GM12878 (cell line): ENCODE data around the gene FGF10. TPM values are rescaled to one million over a fixed set of nuclear protein-coding genes. Genes with fewer than 3 reads are reported as not detected.

ENCODE experiments used
- ATAC-seq: fragments of 200-7000 bp; cut with Tn5 transposase; 3 replicates; pipeline ENCODE4 v1.9.1; 2020; ENCODE audit warnings: mild to moderate bottlenecking, moderate library complexity
- BruUV-seq: library from RNA; stranded (reverse); fragments of 400-500 nt; replicated peaks from 2 replicates; lab custom pipeline; 2021; lab: Mats Ljungman, UMichigan
- CTCF ChIA-PET: fragments of 300-600 bp; sonication (Branson Sonifier 250); formaldehyde crosslinking; extraction: SDS; loops from one replicate; lab custom pipeline; 2021; ENCODE audit warnings: inconsistent platforms; lab: Yijun Ruan, JAX
- POLR2A ChIA-PET: fragments of 350-600 bp; formaldehyde crosslinking; extraction: SDS; loops from one replicate; lab custom pipeline; 2021; ENCODE audit warnings: inconsistent platforms; lab: Charles Lee
- RAD21 ChIA-PET: fragments of 300-600 bp; sonication (Branson Sonifier 250); formaldehyde crosslinking; loops from one replicate; lab custom pipeline; 2023; ENCODE audit warnings: antibody characterized with exemption; ENCODE audit not compliant: unreplicated experiment; lab: Charles Lee
- SMC1A ChIA-PET: fragments of 300-600 bp; sonication (Branson Sonifier 250); formaldehyde crosslinking; loops from one replicate; lab custom pipeline; 2023; ENCODE audit not compliant: unreplicated experiment, uncharacterized antibody; lab: Charles Lee
- DNase-seq: peaks from one replicate; pipeline ENCODE4 v3.0.0-alpha.2; 2011; ENCODE audit warnings: low read depth, low spot score
- FAIRE-seq: peaks from 3 replicates; lab custom pipeline; 2011; peaks lifted over from hg19 to GRCh38; lab: Jason Lieb, UNC
- H2AFZ ChIP-seq: 2 replicates; pipeline ENCODE4 v1.6.0; 2011; ENCODE audit warnings: low read depth, low read length, control low read depth; ENCODE audit not compliant: control insufficient read depth
- H3K27ac ChIP-seq: 2 replicates; pipeline ENCODE4 v1.5.1; 2011; ENCODE audit warnings: control low read depth; ENCODE audit not compliant: control insufficient read depth, insufficient read depth
- H3K27me3 ChIP-seq, 2 experiments: replicated peaks in 1 of 2; 2 replicates each; pipeline versions ENCODE4 v1.6.0 to v1.6.1; 2011; ENCODE audit warnings: low read length in 1 of 2; ENCODE audit not compliant: control insufficient read depth in 2 of 2, insufficient read depth in 2 of 2
- H3K36me3 ChIP-seq, 2 experiments: 2 replicates each; pipeline ENCODE4 v1.5.1; 2011; ENCODE audit warnings: low read length in 1 of 2; ENCODE audit not compliant: control insufficient read depth in 2 of 2, insufficient read depth in 2 of 2
- H3K4me1 ChIP-seq: 2 replicates; pipeline ENCODE4 v1.6.1; 2011; ENCODE audit warnings: mild to moderate bottlenecking, low read length, moderate library complexity, mixed read lengths; ENCODE audit not compliant: control insufficient read depth, insufficient read depth
- H3K4me2 ChIP-seq: 2 replicates; pipeline ENCODE4 v1.6.0; 2011; ENCODE audit warnings: control low read depth; ENCODE audit not compliant: control insufficient read depth, insufficient read depth
- H3K4me3 ChIP-seq: fragments of 200-600 bp; sonication (generic); 2 replicates; pipeline ENCODE4 v1.5.1; 2016
- H3K79me2 ChIP-seq: 2 replicates; pipeline ENCODE4 v1.6.0; 2011; ENCODE audit warnings: low read length; ENCODE audit not compliant: control insufficient read depth, insufficient read depth
- H3K9ac ChIP-seq: 2 replicates; pipeline ENCODE4 v1.8.0; 2011; ENCODE audit warnings: low read length, control low read depth, mixed read lengths; ENCODE audit not compliant: control insufficient read depth, insufficient read depth
- H3K9me3 ChIP-seq: replicated peaks from 3 replicates; pipeline ENCODE4 v1.5.1; 2011; ENCODE audit warnings: mild to moderate bottlenecking, low read length; ENCODE audit not compliant: control insufficient read depth, insufficient read depth
- H4K20me1 ChIP-seq: 2 replicates; pipeline ENCODE4 v1.6.0; 2011; ENCODE audit not compliant: control insufficient read depth, insufficient read depth
- CBX5 ChIP-seq: sonication (generic); IDR thresholded peaks from 2 replicates; pipeline ENCODE4 v1.6.1; 2016; ENCODE audit warnings: low read depth, moderate library complexity, mild to moderate bottlenecking, inconsistent platforms
- GABPA ChIP-seq: IDR thresholded peaks from 2 replicates; pipeline ENCODE4 v1.6.1; 2014; ENCODE audit warnings: antibody characterized with exemption, low read depth, mild to moderate bottlenecking, inconsistent platforms
- KDM1A ChIP-seq: fragments of 200-600 bp; sonication (generic); IDR thresholded peaks from 2 replicates; pipeline ENCODE4 v1.6.1; 2016; ENCODE audit warnings: borderline replicate concordance
- LARP7 ChIP-seq: fragments of 450-650 bp; IDR thresholded peaks from 2 replicates; pipeline ENCODE4 v1.6.1; 2017; ENCODE audit warnings: mild to moderate bottlenecking
- MEF2A ChIP-seq: IDR thresholded peaks from 2 replicates; pipeline ENCODE4 v1.6.1; 2011; ENCODE audit warnings: low read depth, mild to moderate bottlenecking, low read length, moderate library complexity; ENCODE audit not compliant: insufficient read depth
- PAX5 ChIP-seq: IDR thresholded peaks from 2 replicates; pipeline ENCODE4 v1.6.1; 2011; ENCODE audit warnings: low read depth, low read length, borderline replicate concordance
- PRDM15 ChIP-seq: fragments of 450-650 bp; formaldehyde crosslinking; IDR thresholded peaks from 2 replicates; pipeline ENCODE4 v1.4.0; 2020; ENCODE audit warnings: mild to moderate bottlenecking, moderate library complexity
- RELB ChIP-seq: fragments of 450-650 bp; IDR thresholded peaks from 2 replicates; pipeline ENCODE4 v1.6.1; 2017; ENCODE audit warnings: low read depth, mild to moderate bottlenecking, moderate library complexity
- RFX5 ChIP-seq: IDR thresholded peaks from 2 replicates; pipeline ENCODE4 v1.6.1; 2011; ENCODE audit warnings: low read depth, low read length, improper control_type of control experiment
- SIN3A ChIP-seq: IDR thresholded peaks from 2 replicates; pipeline ENCODE4 v1.6.1; 2012; ENCODE audit warnings: low read depth, low read length, improper control_type of control experiment
- SMAD5 ChIP-seq: IDR thresholded peaks from 2 replicates; pipeline ENCODE4 v1.6.1; 2016; ENCODE audit warnings: antibody characterized with exemption, low read depth
- SRF ChIP-seq, 2 experiments: IDR thresholded peaks; 2 replicates each; pipeline ENCODE4 v1.6.1; 2011; ENCODE audit warnings: low read depth in 2 of 2, low read length in 2 of 2, mild to moderate bottlenecking in 1 of 2, moderate library complexity in 1 of 2
- WGBS: methylation state at CpG from one replicate; pipeline ENCODE4 v1.1.6; 2016; ENCODE audit warnings: low lambda C conversion rate; ENCODE audit not compliant: insufficient replicate concordance, insufficient coverage; ENCODE audit errors: missing lambda C conversion rate; 5-methylcytosine and 5-hydroxymethylcytosine counted together
- in situ Hi-C: fragments of 300-500 bp; cut with MboI; formaldehyde crosslinking; loops from 9 replicates; pipeline ENCODE4 v1.14.3; 2018; ENCODE audit warnings: mixed read lengths
- intact Hi-C: fragments of 100-400 bp; cut with micrococcal nuclease; formaldehyde crosslinking; loops from one replicate; pipeline ENCODE4 v1.14.2; 2022; ENCODE audit not compliant: unreplicated experiment
- polyA plus RNA-seq, 11 experiments: library from polyadenylated mRNA; depleted of rRNA in 4 of 11; unstranded in 6 of 11; stranded (reverse) in 5 of 11; fragments of >200 nt; fragmentation: Nextera tagmentation in 4 of 11; fragmentation: Illumina TruSeq in 1 of 11; extraction: Ambion mirVana in 4 of 11; extraction: Trizol in 1 of 11; gene quantifications; 1 replicate in 1 of 11; 2 replicates in 10 of 11; pipeline versions ENCODE4 v1.2.1 to v1.2.3, GENCODE V29; 2011 to 2016; ENCODE audit warnings: inconsistent platforms in 2 of 11, missing spikeins in 2 of 11, low read depth in 1 of 11
- total RNA-seq, 4 experiments: library from RNA; depleted of rRNA in 3 of 4; stranded (reverse); fragments of >200 nt in 3 of 4; fragmentation: Illumina TruSeq in 1 of 4; extraction: Trizol in 1 of 4; gene quantifications; 2 replicates each; pipeline versions ENCODE4 v1.2.1 to v1.2.3, GENCODE V29; 2013 to 2021
- TF ChIP-seq, protein P1 (sequence below): fragments of 450-650 bp; IDR thresholded peaks from 2 replicates; pipeline ENCODE4 v1.6.1; 2017; ENCODE audit warnings: mild to moderate bottlenecking, moderate library complexity

Gene FGF10
- total and polyA plus RNA-seq, 10 of the 15 experiments (the other 5 are each of a cell fraction or from before 2014, with no cell fraction given): not detected

GRCh38 chr5:44318883-44319282, 70.3 kb downstream of the FGF10 start (continued):
- TF ChIP-seq, protein P1, sequence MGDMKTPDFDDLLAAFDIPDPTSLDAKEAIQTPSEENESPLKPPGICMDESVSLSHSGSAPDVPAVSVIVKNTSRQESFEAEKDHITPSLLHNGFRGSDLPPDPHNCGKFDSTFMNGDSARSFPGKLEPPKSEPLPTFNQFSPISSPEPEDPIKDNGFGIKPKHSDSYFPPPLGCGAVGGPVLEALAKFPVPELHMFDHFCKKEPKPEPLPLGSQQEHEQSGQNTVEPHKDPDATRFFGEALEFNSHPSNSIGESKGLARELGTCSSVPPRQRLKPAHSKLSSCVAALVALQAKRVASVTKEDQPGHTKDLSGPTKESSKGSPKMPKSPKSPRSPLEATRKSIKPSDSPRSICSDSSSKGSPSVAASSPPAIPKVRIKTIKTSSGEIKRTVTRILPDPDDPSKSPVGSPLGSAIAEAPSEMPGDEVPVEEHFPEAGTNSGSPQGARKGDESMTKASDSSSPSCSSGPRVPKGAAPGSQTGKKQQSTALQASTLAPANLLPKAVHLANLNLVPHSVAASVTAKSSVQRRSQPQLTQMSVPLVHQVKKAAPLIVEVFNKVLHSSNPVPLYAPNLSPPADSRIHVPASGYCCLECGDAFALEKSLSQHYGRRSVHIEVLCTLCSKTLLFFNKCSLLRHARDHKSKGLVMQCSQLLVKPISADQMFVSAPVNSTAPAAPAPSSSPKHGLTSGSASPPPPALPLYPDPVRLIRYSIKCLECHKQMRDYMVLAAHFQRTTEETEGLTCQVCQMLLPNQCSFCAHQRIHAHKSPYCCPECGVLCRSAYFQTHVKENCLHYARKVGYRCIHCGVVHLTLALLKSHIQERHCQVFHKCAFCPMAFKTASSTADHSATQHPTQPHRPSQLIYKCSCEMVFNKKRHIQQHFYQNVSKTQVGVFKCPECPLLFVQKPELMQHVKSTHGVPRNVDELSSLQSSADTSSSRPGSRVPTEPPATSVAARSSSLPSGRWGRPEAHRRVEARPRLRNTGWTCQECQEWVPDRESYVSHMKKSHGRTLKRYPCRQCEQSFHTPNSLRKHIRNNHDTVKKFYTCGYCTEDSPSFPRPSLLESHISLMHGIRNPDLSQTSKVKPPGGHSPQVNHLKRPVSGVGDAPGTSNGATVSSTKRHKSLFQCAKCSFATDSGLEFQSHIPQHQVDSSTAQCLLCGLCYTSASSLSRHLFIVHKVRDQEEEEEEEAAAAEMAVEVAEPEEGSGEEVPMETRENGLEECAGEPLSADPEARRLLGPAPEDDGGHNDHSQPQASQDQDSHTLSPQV: no peak
- no peak for TF ChIP-seq KDM1A
- TF ChIP-seq MEF2A: no peak
- no peak for TF ChIP-seq SMAD5
- TF ChIP-seq RFX5: no peak
- TF ChIP-seq GABPA: no peak
- no peak for TF ChIP-seq SIN3A
- TF ChIP-seq, all 136 proteins: peak for 0

- Histone ChIP-seq H3K4me1 (no peaks in the 10 kb centered on the region), H3K9ac (no peak overlapping the region), H3K79me2 (no peaks in the 10 kb centered on the region), H3K4me3 (no peak overlapping the region), H3K4me2 (no peak overlapping the region), H3K36me3 (no peaks in the 10 kb centered on the region), H4K20me1 (no peaks in the 10 kb centered on the region), H3K27ac (no peak overlapping the region), H3K27me3 (no peaks in the 10 kb centered on the region), H3K9me3 (no peaks in the 10 kb centered on the region), H2AFZ (no peak overlapping the region)
- ATAC-seq: no peak
- no peak for DNase-seq
- ChIA-PET RAD21 (no interaction called here), CTCF (interaction anchor here (1.3 kb wide), 1 partner anchor 20 kb away, joined by 4 read pairs; no protein-coding TSS in a partner anchor), SMC1A (no interaction called here), POLR2A (no interaction called here)
- WGBS: 5% methylated on average over 1 of the region's 1 CpG
- in situ Hi-C loops (no loop called here), intact Hi-C loops (no loop called here)
- no TSS peak for BruUV-seq
- FAIRE-seq: no peak
- TF ChIP-seq LARP7 (no peak), PAX5 (no peak), PRDM15 (CRISPR knock-in tag) (no peak), RELB (no peak), SRF (IDR thresholded peaks at IDR 0.05; ENCODE audit: low read depth in 2 of 2, low read length in 2 of 2) (no peak), CBX5 (no peak)
These were observed 76.8 kb downstream of the FGF10 start for GRCh38 chr5:44312374-44312773.
